GM06990 (cell line): ENCODE results near the gene AGPAT2.

Experiments used
- DNase-seq: peaks from one replicate; pipeline ENCODE4 v3.0.0-alpha.2; 2011; ENCODE audit not compliant: insufficient read length; ENCODE audit errors: extremely low read depth
- H3K27me3 ChIP-seq: replicated peaks from 2 replicates; pipeline ENCODE4 v1.6.0; 2011; ENCODE audit warnings: low read length; ENCODE audit not compliant: control insufficient read depth, insufficient read depth
- H3K36me3 ChIP-seq: 2 replicates; pipeline ENCODE4 v1.5.1; 2011; ENCODE audit warnings: low read length; ENCODE audit not compliant: control insufficient read depth, insufficient read depth
- H3K4me3 ChIP-seq: replicated peaks from 2 replicates; pipeline ENCODE4 v1.5.1; 2011; ENCODE audit warnings: low read depth, mild to moderate bottlenecking, control low read depth, low read length
- CTCF ChIP-seq: IDR thresholded peaks from 2 replicates; pipeline ENCODE4 v1.5.1; 2011; ENCODE audit warnings: low read length, control low read depth, mild to moderate bottlenecking, inconsistent platforms; ENCODE audit not compliant: insufficient read depth, poor library complexity, severe bottlenecking

AGPAT2 gene

DNA sequence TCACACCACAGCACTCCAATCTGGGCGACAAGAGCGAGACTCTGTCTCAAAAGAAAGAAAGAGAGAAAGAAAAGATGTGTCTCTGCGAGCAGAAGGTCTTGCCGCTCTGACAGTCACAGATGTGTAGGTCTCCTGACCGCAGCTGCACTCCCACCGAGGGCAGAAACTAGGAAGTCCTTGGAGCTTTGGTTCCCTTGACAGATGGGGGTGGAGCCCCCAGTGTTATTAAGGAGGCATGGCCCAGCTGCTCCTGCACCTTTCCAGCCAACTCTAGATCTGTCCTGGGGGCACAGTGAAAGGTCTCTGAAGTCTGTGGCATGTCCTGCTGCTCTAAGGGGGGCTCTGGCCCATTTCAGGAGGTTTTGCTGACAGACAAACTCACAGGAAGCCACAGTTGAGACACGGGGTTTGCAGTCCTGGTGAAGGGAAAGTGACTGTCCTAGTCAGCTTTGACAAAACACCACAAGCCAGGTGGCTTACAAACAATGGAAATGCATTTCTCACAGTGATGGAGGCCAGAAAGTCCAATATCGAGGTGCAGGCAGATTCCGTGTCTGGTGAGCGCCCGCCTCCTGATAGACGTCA, 16.1 kb upstream of the AGPAT2 start:
- DNase-seq: no peak

DNA sequence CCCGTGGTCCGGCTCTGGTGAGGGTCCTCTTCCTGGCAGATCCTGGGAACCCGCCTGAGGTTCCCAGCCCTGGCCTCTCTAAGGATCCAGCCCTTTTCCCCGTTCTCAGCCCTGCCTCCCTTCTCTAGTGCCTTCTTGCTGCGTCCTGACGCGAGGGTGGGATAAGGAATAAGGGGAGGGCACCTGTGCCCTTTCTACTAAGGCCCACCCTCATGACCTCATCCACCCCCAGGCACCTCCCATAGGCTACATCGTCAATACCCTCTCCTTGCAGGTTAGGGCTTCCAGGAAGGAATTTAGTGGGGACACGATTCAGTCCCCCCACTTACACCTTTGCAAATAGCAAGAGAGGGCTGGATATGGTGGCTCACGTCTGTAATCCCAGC, 14.4 kb upstream of the AGPAT2 start:
- no peak for DNase-seq
- TF ChIP-seq CTCF: no peak
- no peaks in the 10 kb centered on the region for H3K36me3 ChIP-seq
- H3K4me3 ChIP-seq: no peak overlapping the region
- H3K27me3 ChIP-seq: no peaks in the 10 kb centered on the region; the same call in 1 of the 2 replicates

More for the DNA sequence above, 16.1 kb upstream of the AGPAT2 start:
- H3K4me3 ChIP-seq: no peak overlapping the region
- no peak for TF ChIP-seq CTCF
- no peaks in the 10 kb centered on the region for H3K36me3 ChIP-seq
- no peaks in the 10 kb centered on the region; the same call in 1 of the 2 replicates for H3K27me3 ChIP-seq

DNA sequence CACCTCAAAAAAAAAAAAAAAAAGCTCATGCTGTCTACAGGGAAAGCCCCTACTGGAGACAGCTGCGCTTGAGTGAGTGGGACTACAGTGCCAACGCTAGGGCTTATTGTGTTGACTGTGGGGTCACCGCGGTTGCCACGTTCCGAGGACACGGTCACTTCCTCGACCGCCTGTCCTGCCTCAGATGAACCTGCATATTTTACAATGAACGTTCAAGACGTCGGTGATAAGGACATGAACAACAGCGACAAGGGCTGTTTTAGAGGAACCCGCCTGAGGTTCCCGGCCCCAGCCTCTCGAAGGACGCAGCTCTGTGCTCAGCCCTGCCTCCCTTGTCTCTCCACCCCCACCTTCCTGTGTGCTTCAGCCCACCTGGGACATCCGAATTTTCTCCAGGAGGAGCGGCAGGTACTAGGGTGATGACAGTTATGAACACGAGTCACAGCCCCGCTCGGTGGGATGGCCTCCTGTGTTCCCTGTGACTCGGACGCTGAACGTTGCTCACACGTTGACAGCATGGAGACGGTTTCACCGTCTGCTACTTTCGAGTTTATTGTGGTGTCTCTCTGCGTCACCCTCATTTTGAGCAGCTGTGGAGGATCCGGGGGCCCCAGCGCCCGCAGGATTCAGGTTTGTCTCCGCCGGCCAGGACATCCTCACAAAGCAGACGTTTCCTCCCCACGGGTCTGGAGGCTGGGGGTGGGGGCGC, 13.9 kb upstream of the AGPAT2 start:
- Histone ChIP-seq H3K4me3 (peak overlapping the region; percentile 44), H3K27me3 (no peaks in the 10 kb centered on the region; the same call in 1 of the 2 replicates), H3K36me3 (no peaks in the 10 kb centered on the region)
- peak; percentile 77 for DNase-seq
- TF ChIP-seq CTCF: no peak

DNA sequence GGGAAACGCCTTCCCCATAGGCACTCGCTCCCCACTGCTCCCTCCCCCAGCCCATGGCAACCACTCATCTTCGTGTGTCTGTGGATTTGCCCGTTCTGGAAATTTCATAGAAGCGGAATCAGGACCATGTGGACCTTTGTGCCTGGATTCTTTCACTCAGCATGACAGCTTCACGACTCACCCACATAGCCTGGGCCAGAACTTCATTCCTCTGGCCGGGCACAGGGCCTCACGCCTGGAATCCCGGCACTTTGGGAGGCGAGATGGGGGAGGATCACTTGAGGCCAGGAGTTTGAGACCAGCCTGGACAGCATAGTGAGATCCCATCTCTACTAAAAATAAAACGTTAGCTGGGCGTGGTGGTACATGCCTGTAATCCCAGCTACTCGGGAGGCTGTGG, 13.0 kb upstream of the AGPAT2 start:
- Histone ChIP-seq H3K27me3 (no peaks in the 10 kb centered on the region; the same call in 1 of the 2 replicates), H3K4me3 (no peak overlapping the region), H3K36me3 (no peaks in the 10 kb centered on the region)
- no peak for DNase-seq
- TF ChIP-seq CTCF: no peak

GRCh38 chr9:136698635-136699246, 11.5 kb upstream of the AGPAT2 start:
- no peak for TF ChIP-seq CTCF
- no peaks in the 10 kb centered on the region; the same call in 1 of the 2 replicates for H3K27me3 ChIP-seq

More at GRCh38 chr9:136698635-136699246, 11.5 kb upstream of the AGPAT2 start:
- Histone ChIP-seq H3K36me3 (no peaks in the 10 kb centered on the region), H3K4me3 (no peak overlapping the region)
- no peak for DNase-seq
